Progenitor cell of endocrine pancreas (in vitro differentiated cells): Measurements from ENCODE around the gene LCN6. TPM values are rescaled to one million over a fixed set of nuclear protein-coding genes. Genes with fewer than 3 reads are reported as not detected.
"Not testable (repeated sequence)": the region's sequence is repeated elsewhere in the genome, so short reads cannot be mapped to it uniquely, and the experiment has no call there.

Source experiments
- DNase-seq: peaks from one replicate; pipeline ENCODE4 v3.0.0; 2021; ENCODE audit warnings: low spot score; ENCODE audit not compliant: unreplicated experiment
- H3K27ac Mint-ChIP-seq: 2 replicates; pipeline ENCODE4 v1.8.0; 2021; ENCODE audit warnings: mild to moderate bottlenecking, moderate library complexity, mixed read lengths
- H3K27me3 Mint-ChIP-seq: 2 replicates; pipeline ENCODE4 v1.8.0; 2021; ENCODE audit warnings: mixed read lengths
- H3K36me3 Mint-ChIP-seq: 2 replicates; pipeline ENCODE4 v1.8.0; 2022; ENCODE audit warnings: mixed read lengths; ENCODE audit not compliant: insufficient read depth
- H3K4me1 Mint-ChIP-seq: 2 replicates; pipeline ENCODE4 v1.8.0; 2021; ENCODE audit warnings: low read depth, mixed read lengths
- H3K4me3 Mint-ChIP-seq: 2 replicates; pipeline ENCODE4 v1.8.0; 2021; ENCODE audit warnings: low read depth, mild to moderate bottlenecking, moderate library complexity, mixed read lengths
- H3K9me3 Mint-ChIP-seq: 2 replicates; pipeline ENCODE4 v1.8.0; 2021; ENCODE audit warnings: low read depth, mixed read lengths
- total RNA-seq: library from RNA; stranded (reverse); gene quantifications from 2 replicates; pipeline ENCODE4 v1.2.1, GENCODE V29; 2021
- TF ChIP-seq, protein P1 (sequence below): fragments of 200-600 bp; sonication (generic); IDR thresholded peaks from one replicate; pipeline ENCODE4 v1.5.0; 2021; ENCODE audit warnings: antibody characterized with exemption, mild to moderate bottlenecking; ENCODE audit not compliant: unreplicated experiment

Gene LCN6
- total RNA-seq, 1 donor from 2014 or later, result not detected

DNA sequence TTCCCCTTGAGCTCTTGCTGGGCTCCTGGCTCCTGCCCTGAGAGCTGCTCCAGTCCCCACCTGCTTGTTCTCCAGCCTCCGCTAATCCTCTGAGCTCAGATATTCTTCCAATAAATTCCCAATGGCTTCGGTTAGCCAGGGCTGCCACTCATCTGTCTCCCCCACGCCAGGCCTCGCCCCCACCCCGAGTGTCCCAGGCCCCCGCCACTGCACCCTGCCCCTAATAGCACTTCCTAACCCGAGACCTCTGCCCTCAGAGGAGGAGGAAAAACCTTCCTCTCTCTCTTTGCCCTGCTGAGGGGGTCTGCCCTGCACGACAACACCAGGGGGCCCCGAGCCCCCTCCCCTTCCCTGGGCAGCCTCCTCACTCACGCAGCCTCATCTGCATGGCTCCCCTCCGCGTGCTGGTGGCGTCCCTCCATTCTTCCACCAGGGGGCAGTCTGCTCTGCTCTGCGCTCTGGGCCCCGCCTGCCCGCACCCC is 21.4 kb upstream of the LCN6 start:
- Mint-ChIP-seq H3K4me3 (no peak overlapping the region), H3K27ac (no peak overlapping the region), H3K27me3 (peaks cover 3% of the 10 kb centered on the region), H3K9me3 (peaks cover 7% of the 10 kb centered on the region), H3K4me1 (peaks cover 1% of the 10 kb centered on the region), H3K36me3 (no peaks in the 10 kb centered on the region)
- TF ChIP-seq, protein P1, sequence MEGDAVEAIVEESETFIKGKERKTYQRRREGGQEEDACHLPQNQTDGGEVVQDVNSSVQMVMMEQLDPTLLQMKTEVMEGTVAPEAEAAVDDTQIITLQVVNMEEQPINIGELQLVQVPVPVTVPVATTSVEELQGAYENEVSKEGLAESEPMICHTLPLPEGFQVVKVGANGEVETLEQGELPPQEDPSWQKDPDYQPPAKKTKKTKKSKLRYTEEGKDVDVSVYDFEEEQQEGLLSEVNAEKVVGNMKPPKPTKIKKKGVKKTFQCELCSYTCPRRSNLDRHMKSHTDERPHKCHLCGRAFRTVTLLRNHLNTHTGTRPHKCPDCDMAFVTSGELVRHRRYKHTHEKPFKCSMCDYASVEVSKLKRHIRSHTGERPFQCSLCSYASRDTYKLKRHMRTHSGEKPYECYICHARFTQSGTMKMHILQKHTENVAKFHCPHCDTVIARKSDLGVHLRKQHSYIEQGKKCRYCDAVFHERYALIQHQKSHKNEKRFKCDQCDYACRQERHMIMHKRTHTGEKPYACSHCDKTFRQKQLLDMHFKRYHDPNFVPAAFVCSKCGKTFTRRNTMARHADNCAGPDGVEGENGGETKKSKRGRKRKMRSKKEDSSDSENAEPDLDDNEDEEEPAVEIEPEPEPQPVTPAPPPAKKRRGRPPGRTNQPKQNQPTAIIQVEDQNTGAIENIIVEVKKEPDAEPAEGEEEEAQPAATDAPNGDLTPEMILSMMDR, result peak; percentile 49
- no peak for DNase-seq

DNA sequence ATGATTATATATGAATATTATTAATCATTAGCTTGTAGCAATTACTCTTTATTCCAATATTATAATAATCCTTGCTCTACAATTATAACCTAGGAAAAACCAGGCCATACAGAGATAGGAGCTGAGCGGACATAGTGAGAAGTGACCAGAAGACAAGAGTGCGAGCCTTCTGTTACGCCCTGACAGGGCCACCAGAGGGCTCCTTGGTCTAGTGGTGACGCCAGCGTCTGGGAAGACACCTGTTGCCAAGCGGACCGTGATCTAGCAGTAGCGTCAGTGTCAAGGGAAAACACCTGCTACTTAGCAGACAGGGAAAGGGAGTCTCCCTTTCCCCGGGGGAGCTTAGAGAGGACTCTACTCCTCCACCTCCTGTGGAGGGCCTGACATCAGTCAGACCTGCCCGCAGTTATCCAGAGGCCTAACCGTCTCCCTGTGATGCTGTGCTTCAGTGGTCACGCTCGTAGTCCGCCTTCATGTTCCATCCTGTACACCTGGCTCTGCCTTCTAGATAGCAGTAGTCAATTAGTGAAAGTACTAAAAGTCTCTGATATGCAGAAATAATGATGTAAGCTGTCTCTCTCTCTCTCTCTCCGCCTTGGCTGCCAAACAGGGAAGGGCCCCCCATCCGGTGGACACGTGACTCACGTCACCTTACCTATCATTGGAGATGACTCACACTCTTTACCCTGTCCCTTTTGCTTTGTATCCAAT is 18.2 kb upstream of the LCN6 start:
- H3K27ac Mint-ChIP-seq, H3K36me3 Mint-ChIP-seq, H3K4me3 Mint-ChIP-seq, H3K9me3 Mint-ChIP-seq, H3K27me3 Mint-ChIP-seq, DNase-seq, H3K4me1 Mint-ChIP-seq: not testable (repeated sequence)
- TF ChIP-seq, protein P1, result peak; percentile 59

DNA sequence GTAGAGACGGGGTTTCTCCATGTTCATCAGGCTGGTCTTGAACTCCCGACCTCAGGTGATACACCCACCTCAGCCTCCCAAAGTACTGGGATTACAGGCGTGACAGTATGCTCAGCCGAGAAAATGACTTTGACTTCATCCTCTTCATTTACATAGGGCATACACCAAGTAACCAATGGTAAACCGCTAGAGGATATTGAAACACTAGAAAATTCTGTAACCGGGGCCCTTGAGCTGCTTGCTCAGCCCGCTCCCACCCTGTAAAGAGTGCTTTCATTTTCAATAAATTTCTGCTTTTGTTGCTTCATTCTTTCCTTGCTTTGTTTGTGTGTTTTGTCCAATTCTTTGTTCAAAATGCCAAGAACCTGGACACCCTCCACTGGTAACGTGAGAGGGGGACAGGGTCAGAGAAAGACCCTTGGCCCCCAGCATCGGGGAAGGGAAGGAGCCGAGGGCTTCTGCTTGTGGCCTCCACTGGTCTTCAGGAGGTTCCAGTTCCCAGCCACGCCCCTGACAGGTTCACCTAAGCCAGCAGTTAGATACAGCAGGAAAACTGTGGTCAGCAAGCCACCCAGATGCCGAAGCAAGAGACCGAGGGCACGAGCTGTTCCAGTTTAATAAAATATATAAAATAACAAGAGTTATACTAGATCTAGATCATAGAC is 17.6 kb upstream of the LCN6 start:
- H3K4me3 Mint-ChIP-seq, H3K27ac Mint-ChIP-seq, H3K9me3 Mint-ChIP-seq, DNase-seq, H3K4me1 Mint-ChIP-seq, H3K27me3 Mint-ChIP-seq, H3K36me3 Mint-ChIP-seq: not testable (repeated sequence)

DNA sequence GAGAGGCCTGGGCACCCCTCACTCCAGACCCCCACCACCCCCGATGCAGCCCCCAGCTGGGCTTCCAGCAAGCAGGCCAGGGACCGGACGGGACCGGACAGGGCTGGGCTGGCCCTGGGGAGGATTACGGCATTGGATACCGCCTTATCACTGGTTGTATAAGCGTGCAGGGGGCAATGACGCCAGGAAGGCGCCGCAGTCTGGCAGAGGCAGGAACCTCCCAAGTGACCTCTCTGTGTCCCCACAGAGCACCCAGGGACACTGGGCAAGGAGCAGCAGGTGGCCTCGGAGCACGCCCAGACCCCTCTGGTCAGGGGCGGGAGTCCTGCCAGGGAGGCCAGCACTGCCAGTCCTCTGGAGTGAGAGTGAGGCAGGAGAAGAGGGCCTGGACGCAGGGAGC is 16.7 kb upstream of the LCN6 start:
- DNase-seq, result no peak
- Mint-ChIP-seq H3K27ac (no peak overlapping the region), H3K27me3 (peaks cover 3% of the 10 kb centered on the region), H3K9me3 (no peaks in the 10 kb centered on the region), H3K4me1 (peaks cover 1% of the 10 kb centered on the region), H3K4me3 (no peak overlapping the region), H3K36me3 (no peaks in the 10 kb centered on the region)
- TF ChIP-seq, protein P1, result no peak

DNA sequence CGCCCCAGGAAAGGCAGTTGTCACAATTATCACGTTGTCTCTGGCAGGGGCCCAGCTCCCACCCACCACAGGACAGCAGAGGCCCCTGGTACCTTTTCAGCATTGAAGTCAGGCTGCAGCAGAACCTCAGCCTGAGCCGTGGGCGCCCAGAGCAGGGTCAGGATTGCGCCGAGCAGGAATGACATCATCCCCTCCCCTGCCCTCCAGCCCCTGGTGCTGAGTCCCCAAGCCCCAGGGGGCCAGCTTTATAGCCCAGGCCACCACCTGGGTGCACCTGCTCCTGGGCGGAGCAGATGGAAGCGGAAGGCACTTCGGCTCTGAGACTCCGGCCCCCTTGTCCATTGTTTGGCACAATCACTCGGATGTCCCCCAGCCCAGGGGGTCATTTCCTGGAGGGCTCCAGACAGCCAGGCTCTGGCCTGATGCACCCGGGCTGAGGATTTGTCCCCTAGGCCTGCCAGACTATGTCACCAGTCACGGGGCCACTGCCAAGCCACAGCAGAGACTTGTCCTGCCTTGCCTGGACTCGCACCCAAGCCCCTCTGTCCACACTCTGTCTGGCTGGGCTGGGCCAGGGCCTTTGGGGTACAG is 16.1 kb upstream of the LCN6 start, which contains the start of gene LCN15:
LCN15 (minus strand) TSS at position 218 of the 591 bp plus-strand sequence; CDS start at position 188, 30 bp downstream.
- no peak for DNase-seq
- Mint-ChIP-seq H3K4me3 (no peak within 1 kb of the TSS), H3K4me1 (no peaks in the 10 kb centered on the region)

More for the DNA sequence above, 16.1 kb upstream of the LCN6 start, which contains the start of gene LCN15:
- peaks cover 3% of the 10 kb centered on the region for H3K27me3 Mint-ChIP-seq
- no peaks in the 10 kb centered on the region for H3K9me3 Mint-ChIP-seq
- H3K36me3 Mint-ChIP-seq, result no peaks in the 10 kb centered on the region
- TF ChIP-seq, protein P1, result no peak
- H3K27ac Mint-ChIP-seq, result no peak within 1 kb of the TSS
